KOPT-K1 (cell line): ENCODE data around the gene PCSK9.

ENCODE experiments used
- H3K27ac ChIP-seq: fragments of 200-600 bp; sonication (generic); 2 replicates; pipeline ENCODE4 v1.5.1; 2016; ENCODE audit warnings: antibody characterized with exemption, mild to moderate bottlenecking, low read depth, low read length; ENCODE audit not compliant: poor library complexity, severe bottlenecking
- H3K36me3 ChIP-seq: fragments of 200-600 bp; sonication (generic); 2 replicates; pipeline ENCODE4 v1.5.1; 2017; ENCODE audit warnings: antibody characterized with exemption, mild to moderate bottlenecking, low read length, moderate library complexity; ENCODE audit not compliant: insufficient read depth
- H3K9me3 ChIP-seq: fragments of 200-600 bp; sonication (generic); 2 replicates; pipeline ENCODE4 v1.5.1; 2017; ENCODE audit warnings: antibody characterized with exemption, low read length, mild to moderate bottlenecking; ENCODE audit not compliant: insufficient read depth, poor library complexity, severe bottlenecking

PCSK9 gene

DNA sequence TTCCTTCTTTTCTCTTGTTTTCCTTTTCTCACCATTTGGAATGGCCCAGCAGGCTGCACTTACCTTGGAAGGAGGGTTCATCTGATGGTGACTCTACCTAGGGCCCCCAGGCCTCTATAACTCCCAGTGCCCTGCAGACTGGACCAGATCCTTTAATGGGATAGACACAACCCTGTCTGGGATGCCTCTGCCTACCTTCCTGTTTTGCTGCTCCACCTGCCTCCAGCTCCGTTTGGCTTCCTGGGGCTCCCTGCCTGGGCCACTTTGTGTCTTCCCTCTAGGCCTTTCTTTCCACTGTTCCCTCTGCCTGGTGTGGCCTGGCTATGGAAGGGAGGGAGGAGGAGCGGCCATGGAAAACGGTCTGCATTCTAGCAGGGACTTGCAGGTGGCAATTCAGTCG lies 7.5 kb downstream of the PCSK9 start:
- Histone ChIP-seq H3K9me3 (no peaks in the 10 kb centered on the region), H3K27ac (no peak overlapping the region), H3K36me3 (no peaks in the 10 kb centered on the region)

GRCh38 chr1:55047611-55048010 lies 8.3 kb downstream of the PCSK9 start:
- no peak overlapping the region for H3K27ac ChIP-seq
- no peaks in the 10 kb centered on the region for H3K9me3 ChIP-seq
- H3K36me3 ChIP-seq, result no peaks in the 10 kb centered on the region

DNA sequence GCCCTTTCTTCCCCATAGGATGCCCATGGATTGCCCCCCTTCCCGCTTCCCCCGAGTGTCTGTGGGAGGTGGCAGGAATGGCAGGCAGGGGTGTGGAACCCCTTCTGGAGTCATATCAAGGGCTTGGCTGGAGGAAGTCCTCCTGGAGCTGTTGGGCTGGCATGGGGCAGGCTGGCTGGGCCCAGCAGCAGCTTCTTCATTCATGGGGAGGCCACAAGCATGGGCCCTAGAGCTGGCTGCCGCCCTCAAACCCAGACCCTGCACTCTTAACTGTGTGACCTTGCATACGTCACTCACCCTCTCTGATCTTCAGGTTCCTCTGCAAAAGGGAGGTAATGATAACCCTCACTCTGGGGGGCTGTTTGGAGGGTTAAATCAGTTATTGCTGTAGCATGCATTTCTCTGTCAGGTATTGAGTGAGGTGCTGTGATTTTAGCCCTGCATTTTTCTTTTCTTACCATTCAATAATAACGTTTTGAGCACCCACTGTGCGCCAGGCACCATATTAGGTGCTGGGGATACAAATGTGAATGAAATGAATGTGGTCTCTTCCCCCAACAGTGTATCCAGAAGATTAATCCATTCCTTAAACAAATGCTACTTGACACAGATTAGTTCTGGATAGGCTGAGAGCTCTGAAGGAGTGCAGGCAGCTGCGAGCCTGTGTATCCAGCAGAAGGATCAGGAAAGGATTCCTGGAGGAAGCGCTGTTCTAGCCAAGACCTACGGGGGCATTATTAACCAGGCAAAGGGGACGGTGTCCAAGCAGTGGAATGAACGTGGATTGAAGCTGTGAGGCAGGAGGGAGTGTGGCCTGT lies 9.3 kb downstream of the PCSK9 start:
- Histone ChIP-seq H3K27ac (no peak overlapping the region), H3K9me3 (no peaks in the 10 kb centered on the region), H3K36me3 (no peaks in the 10 kb centered on the region)

DNA sequence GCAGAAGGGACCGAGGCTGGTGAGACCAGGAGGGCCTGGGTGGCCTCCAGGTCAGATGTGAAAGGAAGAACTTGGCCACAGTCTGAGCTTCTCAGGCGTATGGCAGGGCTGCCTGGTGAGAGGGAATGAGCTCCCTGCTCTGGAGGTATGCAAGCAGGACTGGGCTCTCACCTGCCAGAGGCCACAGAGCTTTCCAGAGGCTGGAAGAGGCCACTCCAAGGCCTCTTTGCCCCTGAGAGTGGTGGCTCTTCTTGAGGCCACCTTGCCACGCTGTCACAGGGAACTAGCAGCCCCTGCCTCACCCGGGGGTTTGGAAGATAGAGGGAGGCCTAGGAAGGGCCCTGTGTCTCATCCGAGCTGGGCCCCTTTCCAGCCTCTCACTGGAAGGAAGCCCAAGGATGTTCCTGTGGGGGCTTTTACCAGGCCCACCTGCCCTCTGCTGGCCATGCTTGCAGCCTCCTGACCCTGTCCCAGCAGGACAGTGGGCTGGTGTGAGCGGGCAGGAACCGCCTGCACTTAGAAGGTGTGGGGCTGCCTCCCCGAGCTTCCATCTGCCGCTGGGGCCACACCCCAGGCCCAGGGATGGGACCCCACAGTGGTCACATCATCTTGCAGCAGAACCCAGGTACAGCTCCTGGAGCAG lies 10.0 kb downstream of the PCSK9 start:
- no peaks in the 10 kb centered on the region for H3K36me3 ChIP-seq
- no peaks in the 10 kb centered on the region for H3K9me3 ChIP-seq
- no peak overlapping the region for H3K27ac ChIP-seq

- Histone ChIP-seq H3K36me3 (no peaks in the 10 kb centered on the region), H3K9me3 (no peaks in the 10 kb centered on the region), H3K27ac (no peak overlapping the region)
These were observed 10.5 kb downstream of the PCSK9 start for GRCh38 chr1:55049914-55050278.

- no peak overlapping the region for H3K27ac ChIP-seq
- no peaks in the 10 kb centered on the region for H3K9me3 ChIP-seq
- H3K36me3 ChIP-seq, result no peaks in the 10 kb centered on the region
These were observed 10.9 kb downstream of the PCSK9 start for GRCh38 chr1:55050283-55050682.

DNA sequence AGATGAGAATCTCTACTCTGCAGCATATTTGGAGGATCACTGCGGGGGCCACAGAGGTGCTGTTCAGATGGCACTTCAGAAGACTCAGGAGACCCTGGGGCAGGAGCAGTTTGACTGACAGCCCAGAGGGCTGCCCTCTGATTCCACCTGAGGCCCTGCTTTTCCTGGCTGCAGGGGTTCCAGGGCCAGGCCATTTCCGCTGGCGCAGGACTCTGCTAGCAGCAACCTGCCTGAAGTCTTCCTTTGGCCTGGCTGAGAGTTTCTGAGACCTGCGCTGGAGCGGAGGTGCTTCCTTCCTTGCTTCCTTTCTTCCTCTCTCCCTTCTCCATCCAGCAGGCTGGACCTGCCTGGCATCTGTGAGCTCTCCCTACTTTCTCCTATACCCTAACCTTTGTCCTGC lies 11.8 kb downstream of the PCSK9 start:
- H3K27ac ChIP-seq, result no peak overlapping the region
- no peaks in the 10 kb centered on the region for H3K9me3 ChIP-seq
- H3K36me3 ChIP-seq, result no peaks in the 10 kb centered on the region

DNA sequence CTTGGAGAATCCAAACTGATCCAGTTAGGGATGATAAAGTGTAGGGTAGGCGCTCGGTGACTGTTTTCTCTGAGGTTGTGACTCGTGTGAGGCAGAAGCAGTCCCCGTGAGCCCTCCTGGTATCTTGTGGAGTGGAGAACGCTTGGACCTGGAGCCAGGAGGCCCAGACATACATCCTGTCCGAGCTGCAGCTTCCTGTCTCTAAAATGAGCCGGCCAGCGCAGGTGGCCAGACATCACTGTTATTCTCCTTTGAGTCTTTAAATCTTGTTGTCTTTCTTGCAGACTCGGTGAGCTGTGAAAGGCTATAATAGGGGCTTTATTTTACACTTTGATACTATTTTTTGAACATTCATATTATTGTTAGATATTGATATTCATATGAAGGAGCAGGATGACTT lies 12.3 kb downstream of the PCSK9 start:
- no peak overlapping the region for H3K27ac ChIP-seq
- no peaks in the 10 kb centered on the region for H3K36me3 ChIP-seq
- no peaks in the 10 kb centered on the region for H3K9me3 ChIP-seq

GRCh38 chr1:55052221-55053142 lies 13.1 kb downstream of the PCSK9 start:
- Histone ChIP-seq H3K9me3 (no peaks in the 10 kb centered on the region), H3K27ac (no peak overlapping the region), H3K36me3 (no peaks in the 10 kb centered on the region)

DNA sequence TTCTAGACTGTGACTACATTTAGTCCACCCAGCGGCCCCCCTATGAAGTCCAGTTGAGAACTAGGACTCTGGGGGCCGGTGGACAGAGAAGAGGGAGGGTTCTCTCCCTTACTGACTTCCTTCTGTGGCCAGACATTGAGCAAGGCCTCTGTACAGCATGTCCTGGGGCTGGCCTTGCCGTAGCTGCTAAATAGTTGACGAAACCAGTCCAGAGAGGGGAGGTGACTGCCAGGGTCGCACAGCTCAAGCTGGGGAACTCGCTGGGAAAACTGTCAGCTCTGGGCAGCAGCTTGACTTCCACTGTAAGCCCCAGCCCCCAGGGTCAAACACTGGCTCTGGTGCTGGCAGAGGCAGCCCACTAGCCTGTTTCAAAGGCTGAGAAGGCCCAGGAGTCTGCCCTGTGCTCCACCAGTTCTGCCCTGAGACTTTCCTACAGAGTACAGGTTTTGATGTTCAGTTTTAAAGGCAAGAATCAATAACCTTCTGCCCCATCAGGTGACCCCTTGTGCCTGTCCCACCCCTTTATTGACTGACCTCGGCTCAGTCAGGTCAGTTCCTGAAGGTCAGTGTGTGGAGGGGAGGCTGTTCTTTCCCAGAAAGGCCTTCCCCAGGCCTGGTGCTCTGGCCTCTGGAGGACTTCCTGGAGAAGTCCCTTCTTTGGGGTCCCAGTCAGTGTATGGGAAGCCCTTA lies 14.1 kb downstream of the PCSK9 start:
- Histone ChIP-seq H3K36me3 (no peaks in the 10 kb centered on the region), H3K9me3 (no peaks in the 10 kb centered on the region), H3K27ac (no peak overlapping the region)

DNA sequence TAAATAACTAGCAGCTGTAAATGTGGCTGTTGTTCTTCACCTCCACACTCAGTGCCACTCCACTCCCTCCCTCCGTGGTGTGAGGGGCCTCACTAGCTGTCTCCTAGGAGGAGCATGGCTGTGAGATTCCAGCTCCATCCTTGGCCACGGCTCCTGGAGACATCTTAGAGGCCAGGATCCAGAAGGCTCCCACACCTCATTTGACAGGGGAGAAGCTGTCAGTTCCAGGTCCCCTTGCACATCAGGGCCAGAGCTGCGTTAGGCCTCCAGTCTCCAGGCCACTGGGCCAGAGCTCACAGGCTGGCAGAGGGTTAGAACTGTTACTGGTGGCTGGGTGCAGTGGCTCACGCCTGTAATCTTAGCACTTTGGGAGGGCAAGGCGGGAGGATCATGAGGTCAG lies 15.0 kb downstream of the PCSK9 start:
- no peaks in the 10 kb centered on the region for H3K9me3 ChIP-seq
- no peak overlapping the region for H3K27ac ChIP-seq
- no peaks in the 10 kb centered on the region for H3K36me3 ChIP-seq

DNA sequence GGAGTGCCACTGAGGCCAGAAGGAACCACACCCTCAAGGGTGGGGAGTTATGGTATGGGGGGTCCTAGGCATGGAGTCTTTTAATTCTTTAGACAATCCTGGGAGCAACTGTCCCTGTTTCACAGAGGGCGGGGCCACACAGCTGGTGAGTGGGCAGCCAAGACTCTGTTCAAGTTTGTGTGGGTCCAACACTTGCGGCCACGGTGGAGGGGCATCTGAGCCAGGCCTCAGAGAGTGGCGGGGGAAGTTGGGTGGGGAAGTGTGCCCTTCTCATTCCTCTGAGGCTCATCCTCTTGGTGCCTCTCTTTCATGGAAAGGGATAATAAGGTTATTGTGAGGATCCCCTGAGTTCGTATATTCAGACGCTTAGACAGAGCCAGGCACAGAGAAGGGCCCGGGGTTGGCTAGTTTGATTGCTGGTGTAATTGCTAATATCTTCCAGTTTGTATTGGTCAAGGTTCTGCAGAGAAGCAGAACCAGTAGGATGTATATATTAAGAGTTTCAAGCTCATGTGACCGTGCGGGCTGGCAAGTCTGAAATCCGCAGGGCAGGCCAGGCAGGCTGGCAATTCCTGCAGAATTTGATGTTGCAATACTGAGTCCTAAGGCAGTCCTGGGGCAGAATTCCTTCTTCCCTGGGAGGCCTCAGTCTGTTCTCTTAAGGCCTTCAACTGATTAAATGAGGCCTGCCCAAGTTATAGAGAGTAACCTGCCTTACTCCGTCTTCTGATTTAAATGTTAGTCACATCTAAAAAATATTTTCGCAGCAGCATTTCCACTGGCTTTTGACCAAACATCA lies 15.9 kb downstream of the PCSK9 start:
- Histone ChIP-seq H3K9me3 (no peaks in the 10 kb centered on the region), H3K27ac (no peak overlapping the region), H3K36me3 (no peaks in the 10 kb centered on the region)

GRCh38 chr1:55055951-55056631 lies 16.7 kb downstream of the PCSK9 start:
- Histone ChIP-seq H3K36me3 (no peaks in the 10 kb centered on the region), H3K27ac (no peak overlapping the region), H3K9me3 (no peaks in the 10 kb centered on the region)

DNA sequence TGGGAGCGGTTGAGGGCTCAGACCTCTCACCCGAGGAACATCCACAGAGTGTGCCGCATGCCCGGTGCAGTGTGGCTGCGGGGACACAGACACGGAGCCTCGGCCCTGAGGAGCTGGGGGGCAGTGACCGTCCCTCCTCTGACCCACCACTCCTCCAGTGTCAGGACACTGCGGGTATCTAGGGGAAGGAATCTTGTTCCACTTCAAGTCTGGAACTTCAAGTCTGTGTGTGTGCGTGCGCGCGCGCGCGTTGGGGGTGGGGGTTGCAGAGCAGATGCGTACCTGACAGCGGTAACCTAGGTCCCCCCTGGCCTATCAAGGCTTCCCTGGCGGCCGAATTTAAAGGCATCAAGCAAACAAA lies 17.3 kb downstream of the PCSK9 start:
- H3K36me3 ChIP-seq, result no peaks in the 10 kb centered on the region
- H3K9me3 ChIP-seq, result no peaks in the 10 kb centered on the region
- H3K27ac ChIP-seq, result no peak overlapping the region
